ENCODE measurements around the gene PLXNC1. TPM values are rescaled to one million over a fixed set of nuclear protein-coding genes. Genes with fewer than 3 reads are reported as not detected.

The PLXNC1 gene
- polyA plus RNA-seq, 1 donor (not counting 4 experiments of a cell fraction or from before 2014, with no cell fraction given), result 0.17 TPM

DNA sequence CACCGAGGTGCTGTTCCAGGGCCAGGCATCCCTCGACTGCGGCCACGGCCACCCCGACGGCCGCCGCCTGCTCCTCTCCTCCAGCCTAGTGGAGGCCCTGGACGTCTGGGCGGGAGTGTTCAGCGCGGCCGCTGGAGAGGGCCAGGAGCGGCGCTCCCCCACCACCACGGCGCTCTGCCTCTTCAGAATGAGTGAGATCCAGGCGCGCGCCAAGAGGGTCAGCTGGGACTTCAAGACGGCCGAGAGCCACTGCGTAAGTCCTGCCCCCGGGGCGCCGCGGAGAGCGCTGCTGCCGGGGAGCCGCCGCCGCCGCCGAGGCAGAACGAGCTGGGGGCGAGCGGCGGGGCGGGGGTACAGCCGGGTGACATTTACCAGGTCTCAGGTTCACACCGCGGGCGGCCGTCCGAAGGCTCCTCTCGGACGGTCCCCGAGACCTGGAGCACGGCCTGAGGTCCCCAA lies 1.4 kb downstream of the PLXNC1 start:
- dilution Hi-C loops (cut with MboI; ENCODE audit: extremely low pct_ligation_motif_present, low sequenced_read_pairs), result no loop called here
- no peak overlapping the region for H3K27ac ChIP-seq (ENCODE audit: control insufficient read depth, insufficient read depth, low read length)
- H3K4me1 ChIP-seq (ENCODE audit: control insufficient read depth, extremely low read depth, insufficient read depth, low read length), result no peaks in the 10 kb centered on the region
- no peaks in the 10 kb centered on the region for H4K20me1 ChIP-seq (ENCODE audit: control insufficient read depth, extremely low read depth, insufficient read depth, low read length)
- H3K36me3 ChIP-seq (ENCODE audit: control insufficient read depth in 2 of 2, extremely low read depth in 1 of 2, insufficient read depth in 2 of 2, low read length in 2 of 2), result no peaks in the 10 kb centered on the region
- H3K4me2 ChIP-seq (ENCODE audit: control insufficient read depth, extremely low read depth, insufficient read depth, low read depth, low read length), result no peak overlapping the region
- H3K27me3 ChIP-seq (ENCODE audit: control insufficient read depth, extremely low read depth, insufficient read depth, low read length), result peaks cover 84% of the 10 kb centered on the region
- TF ChIP-seq EZH2 (IDR thresholded peaks at IDR 0.05; ENCODE audit: low read length), result peak; percentile 84
- TF ChIP-seq, protein P1, sequence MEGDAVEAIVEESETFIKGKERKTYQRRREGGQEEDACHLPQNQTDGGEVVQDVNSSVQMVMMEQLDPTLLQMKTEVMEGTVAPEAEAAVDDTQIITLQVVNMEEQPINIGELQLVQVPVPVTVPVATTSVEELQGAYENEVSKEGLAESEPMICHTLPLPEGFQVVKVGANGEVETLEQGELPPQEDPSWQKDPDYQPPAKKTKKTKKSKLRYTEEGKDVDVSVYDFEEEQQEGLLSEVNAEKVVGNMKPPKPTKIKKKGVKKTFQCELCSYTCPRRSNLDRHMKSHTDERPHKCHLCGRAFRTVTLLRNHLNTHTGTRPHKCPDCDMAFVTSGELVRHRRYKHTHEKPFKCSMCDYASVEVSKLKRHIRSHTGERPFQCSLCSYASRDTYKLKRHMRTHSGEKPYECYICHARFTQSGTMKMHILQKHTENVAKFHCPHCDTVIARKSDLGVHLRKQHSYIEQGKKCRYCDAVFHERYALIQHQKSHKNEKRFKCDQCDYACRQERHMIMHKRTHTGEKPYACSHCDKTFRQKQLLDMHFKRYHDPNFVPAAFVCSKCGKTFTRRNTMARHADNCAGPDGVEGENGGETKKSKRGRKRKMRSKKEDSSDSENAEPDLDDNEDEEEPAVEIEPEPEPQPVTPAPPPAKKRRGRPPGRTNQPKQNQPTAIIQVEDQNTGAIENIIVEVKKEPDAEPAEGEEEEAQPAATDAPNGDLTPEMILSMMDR (optimal IDR thresholded peaks at IDR 0.05 in 1 of 3, IDR thresholded peaks at IDR 0.05 in 1 of 3, conservative IDR thresholded peaks at IDR 0.05 in 1 of 3; ENCODE audit: extremely low read depth in 1 of 3, insufficient read depth in 2 of 3, low read length in 3 of 3), result no peak
- no peaks in the 10 kb centered on the region for H3K9me1 ChIP-seq (ENCODE audit: control insufficient read depth, extremely low read depth, insufficient read depth, low read length)
- no peaks in the 10 kb centered on the region for H3K9me3 ChIP-seq (ENCODE audit: control insufficient read depth, low read depth, low read length)
- FAIRE-seq (no peak), DNase-seq (ENCODE audit: low read depth, low spot score) (no peak)
- H3K9ac ChIP-seq (ENCODE audit: control insufficient read depth, extremely low read depth, insufficient read depth, low read length), result no peak overlapping the region
- no peak overlapping the region for H3K4me3 ChIP-seq (ENCODE audit: control insufficient read depth in 2 of 3, extremely low read depth in 1 of 3, insufficient read depth in 2 of 3, low read depth in 1 of 3, low read length in 3 of 3)
- H3K79me2 ChIP-seq (ENCODE audit: control insufficient read depth, insufficient read depth, low read length), result no peaks in the 10 kb centered on the region
- no peak overlapping the region for H2AFZ ChIP-seq (ENCODE audit: control insufficient read depth, low read length)

DNA sequence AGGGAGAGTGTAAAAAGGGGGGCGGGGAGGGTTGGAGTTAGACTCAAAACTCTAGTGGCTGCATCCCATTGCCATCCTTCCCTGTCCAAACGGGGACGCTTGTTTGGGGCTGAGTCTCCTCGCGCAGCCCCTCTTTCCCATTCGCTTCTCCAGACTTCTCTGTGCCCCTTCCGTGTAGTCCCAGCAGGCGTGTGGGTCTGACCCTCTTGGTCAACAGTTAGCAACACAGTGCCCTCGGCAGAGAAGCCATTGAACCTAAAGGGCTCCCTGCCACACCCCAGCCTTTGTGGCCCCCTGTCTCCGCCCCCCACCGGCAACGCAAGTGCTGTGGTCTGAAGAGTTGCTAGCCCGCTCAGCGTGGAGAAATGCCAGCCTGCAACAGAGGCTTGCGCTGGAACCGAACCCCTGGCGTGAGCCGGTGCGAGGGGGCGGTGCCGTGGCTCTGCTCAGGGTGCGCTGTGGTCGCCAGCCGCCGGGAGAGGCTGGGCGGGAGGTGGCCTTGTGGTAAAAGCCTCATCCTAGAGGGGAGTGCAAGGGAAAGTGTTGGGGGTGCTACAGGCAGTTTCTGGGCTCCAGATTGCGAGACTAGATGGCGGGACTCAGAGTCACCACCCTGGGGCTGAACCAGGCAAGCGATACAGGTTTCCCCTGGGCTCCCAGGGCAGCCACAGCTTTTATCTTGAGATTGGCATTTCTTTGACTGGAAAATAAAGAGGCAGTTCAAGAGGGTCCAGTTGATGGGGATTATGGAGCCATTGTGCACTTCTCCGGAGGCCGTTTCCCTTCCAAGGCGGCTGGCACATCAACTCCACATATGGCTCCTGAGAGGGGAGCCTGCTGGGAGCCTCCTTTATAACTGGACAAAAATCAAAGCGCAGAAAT lies 2.1 kb downstream of the PLXNC1 start:
- Histone ChIP-seq H3K27me3 (ENCODE audit: control insufficient read depth, extremely low read depth, insufficient read depth, low read length) (peaks cover 80% of the 10 kb centered on the region), H3K9me3 (ENCODE audit: control insufficient read depth, low read depth, low read length) (no peaks in the 10 kb centered on the region), H3K4me3 (ENCODE audit: control insufficient read depth in 2 of 3, extremely low read depth in 1 of 3, insufficient read depth in 2 of 3, low read depth in 1 of 3, low read length in 3 of 3) (no peak overlapping the region), H3K36me3 (ENCODE audit: control insufficient read depth in 2 of 2, extremely low read depth in 1 of 2, insufficient read depth in 2 of 2, low read length in 2 of 2) (no peaks in the 10 kb centered on the region), H3K79me2 (ENCODE audit: control insufficient read depth, insufficient read depth, low read length) (no peaks in the 10 kb centered on the region), H3K4me1 (ENCODE audit: control insufficient read depth, extremely low read depth, insufficient read depth, low read length) (no peaks in the 10 kb centered on the region), H4K20me1 (ENCODE audit: control insufficient read depth, extremely low read depth, insufficient read depth, low read length) (no peaks in the 10 kb centered on the region), H3K27ac (ENCODE audit: control insufficient read depth, insufficient read depth, low read length) (no peak overlapping the region), H3K9me1 (ENCODE audit: control insufficient read depth, extremely low read depth, insufficient read depth, low read length) (no peaks in the 10 kb centered on the region), H2AFZ (ENCODE audit: control insufficient read depth, low read length) (no peak overlapping the region), H3K4me2 (ENCODE audit: control insufficient read depth, extremely low read depth, insufficient read depth, low read depth, low read length) (no peak overlapping the region), H3K9ac (ENCODE audit: control insufficient read depth, extremely low read depth, insufficient read depth, low read length) (no peak overlapping the region)
- FAIRE-seq (no peak), DNase-seq (ENCODE audit: low read depth, low spot score) (no peak)
- TF ChIP-seq EZH2 (IDR thresholded peaks at IDR 0.05; ENCODE audit: low read length), result no peak
- TF ChIP-seq, protein P1 (optimal IDR thresholded peaks at IDR 0.05 in 1 of 3, IDR thresholded peaks at IDR 0.05 in 1 of 3, conservative IDR thresholded peaks at IDR 0.05 in 1 of 3; ENCODE audit: extremely low read depth in 1 of 3, insufficient read depth in 2 of 3, low read length in 3 of 3), result no peak
- dilution Hi-C loops (cut with MboI; ENCODE audit: extremely low pct_ligation_motif_present, low sequenced_read_pairs), result no loop called here
